Fibroblast of lung (primary cell): Measurements from ENCODE around the gene MBOAT2. TPM values are rescaled to one million over a fixed set of nuclear protein-coding genes. Genes with fewer than 3 reads are reported as not detected.
A peak's percentile ranks its signal among the peaks of the same experiment; 100 is the strongest.

Experiments
- DNase-seq, 2 donors: peaks; one replicate each; pipeline versions ENCODE4 v3.0.0 to v3.0.0-alpha.2; 2010; ENCODE audit warnings: low read depth in 2 of 2
- H2AFZ ChIP-seq: 2 replicates; pipeline ENCODE4 v1.5.1; 2012; ENCODE audit warnings: low read length, control low read depth, inconsistent platforms
- H3K27ac ChIP-seq: 2 replicates; pipeline ENCODE4 v1.5.1; 2011; ENCODE audit warnings: low read length, control low read depth; ENCODE audit not compliant: insufficient read depth
- H3K27me3 ChIP-seq: 2 replicates; pipeline ENCODE4 v1.5.1; 2011; ENCODE audit warnings: mild to moderate bottlenecking, low read length; ENCODE audit not compliant: control insufficient read depth, insufficient read depth
- H3K36me3 ChIP-seq: 2 replicates; pipeline ENCODE4 v1.5.1; 2011; ENCODE audit warnings: low read length; ENCODE audit not compliant: control insufficient read depth, insufficient read depth
- H3K4me1 ChIP-seq: 2 replicates; pipeline ENCODE4 v1.5.1; 2011; ENCODE audit warnings: low read length; ENCODE audit not compliant: control insufficient read depth, insufficient read depth; ENCODE audit errors: extremely low read depth
- H3K4me2 ChIP-seq: 2 replicates; pipeline ENCODE4 v1.5.1; 2011; ENCODE audit warnings: low read length, control low read depth; ENCODE audit not compliant: insufficient read depth; ENCODE audit errors: extremely low read depth
- H3K4me3 ChIP-seq, 4 experiments: fragments of 200-600 bp in 1 of 4; sonication (generic) in 1 of 4; replicated peaks in 1 of 4; 2 replicates each; pipeline ENCODE4 v1.5.1; 2011 to 2016; ENCODE audit warnings: low read length in 4 of 4, low read depth in 3 of 4, mild to moderate bottlenecking in 3 of 4, control low read depth in 2 of 4, inconsistent platforms in 1 of 4, mixed read lengths in 1 of 4; ENCODE audit not compliant: insufficient read depth in 1 of 4; ENCODE audit errors: control extremely low read depth in 1 of 4
- H3K79me2 ChIP-seq: 2 replicates; pipeline ENCODE4 v1.5.1; 2012; ENCODE audit warnings: mild to moderate bottlenecking, low read length, inconsistent platforms; ENCODE audit not compliant: control insufficient read depth, insufficient read depth
- H3K9ac ChIP-seq: 2 replicates; pipeline ENCODE4 v1.5.1; 2011; ENCODE audit warnings: mild to moderate bottlenecking, low read length, control low read depth; ENCODE audit not compliant: insufficient read depth
- H3K9me3 ChIP-seq: 2 replicates; pipeline ENCODE4 v1.5.1; 2012; ENCODE audit warnings: low read depth, low read length; ENCODE audit not compliant: control insufficient read depth, insufficient read depth
- H4K20me1 ChIP-seq: 2 replicates; pipeline ENCODE4 v1.5.1; 2011; ENCODE audit warnings: low read length; ENCODE audit not compliant: control insufficient read depth, insufficient read depth; ENCODE audit errors: extremely low read depth
- EZH2 ChIP-seq: IDR thresholded peaks from 2 replicates; pipeline ENCODE4 v1.5.1; 2012; ENCODE audit warnings: low read length, control low read depth, mild to moderate bottlenecking; ENCODE audit errors: missing control alignments
- polyA plus RNA-seq, 2 donors: library from polyadenylated mRNA; depleted of rRNA in 1 of 2; stranded (reverse) in 1 of 2; unstranded in 1 of 2; fragments of >200 nt; gene quantifications; 2 replicates each; pipeline ENCODE4 v1.2.1, GENCODE V29; 2011 to 2012; ENCODE audit warnings: missing spikeins in 1 of 2
- total RNA-seq: library from RNA; depleted of rRNA; stranded (reverse); fragments of >200 nt; gene quantifications from 2 replicates; pipeline ENCODE4 v1.2.1, GENCODE V29; 2014
- TF ChIP-seq, protein P1 (sequence below), 2 donors: IDR thresholded peaks in 1 of 2; conservative IDR thresholded peaks in 1 of 2; 1 replicate in 1 of 2; 2 replicates in 1 of 2; pipeline ENCODE4 v1.5.1; 2011 to 2012; ENCODE audit warnings: low read length in 2 of 2, control low read depth in 1 of 2, inconsistent platforms in 1 of 2, low read depth in 1 of 2, mild to moderate bottlenecking in 1 of 2

MBOAT2 gene
- total and polyA plus RNA-seq, 2 donors (not counting 1 experiment from before 2014, with no cell fraction given): 46.4 to 68.3 TPM

DNA sequence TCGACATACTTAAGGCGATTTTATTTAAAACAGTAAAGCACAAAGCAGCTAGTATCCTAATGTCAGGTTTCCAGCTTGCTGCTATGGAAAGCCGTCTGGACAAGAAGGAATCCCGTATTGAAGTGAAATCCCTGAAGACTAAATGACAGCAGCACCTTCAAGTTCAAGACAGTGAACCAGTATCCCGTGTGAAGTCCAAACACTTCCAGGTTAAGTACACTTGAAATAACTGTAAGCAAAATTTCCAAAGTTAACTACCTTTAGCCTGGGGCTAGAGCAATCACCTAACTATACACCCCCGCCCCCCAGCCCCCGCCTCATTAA, 1.2 kb downstream of the MBOAT2 start:
- Histone ChIP-seq H2AFZ (no peak overlapping the region), H3K9ac (no peak overlapping the region), H3K4me1 (peaks cover 2% of the 10 kb centered on the region), H4K20me1 (no peaks in the 10 kb centered on the region), H3K4me3 (peak overlapping the region; percentile 75 to 86 (median 80)), H3K27me3 (no peaks in the 10 kb centered on the region), H3K27ac (no peak overlapping the region), H3K4me2 (peak overlapping the region; percentile 74), H3K79me2 (peaks cover 45% of the 10 kb centered on the region), H3K36me3 (no peaks in the 10 kb centered on the region), H3K9me3 (no peaks in the 10 kb centered on the region)
- TF ChIP-seq EZH2: no peak
- TF ChIP-seq, protein P1, sequence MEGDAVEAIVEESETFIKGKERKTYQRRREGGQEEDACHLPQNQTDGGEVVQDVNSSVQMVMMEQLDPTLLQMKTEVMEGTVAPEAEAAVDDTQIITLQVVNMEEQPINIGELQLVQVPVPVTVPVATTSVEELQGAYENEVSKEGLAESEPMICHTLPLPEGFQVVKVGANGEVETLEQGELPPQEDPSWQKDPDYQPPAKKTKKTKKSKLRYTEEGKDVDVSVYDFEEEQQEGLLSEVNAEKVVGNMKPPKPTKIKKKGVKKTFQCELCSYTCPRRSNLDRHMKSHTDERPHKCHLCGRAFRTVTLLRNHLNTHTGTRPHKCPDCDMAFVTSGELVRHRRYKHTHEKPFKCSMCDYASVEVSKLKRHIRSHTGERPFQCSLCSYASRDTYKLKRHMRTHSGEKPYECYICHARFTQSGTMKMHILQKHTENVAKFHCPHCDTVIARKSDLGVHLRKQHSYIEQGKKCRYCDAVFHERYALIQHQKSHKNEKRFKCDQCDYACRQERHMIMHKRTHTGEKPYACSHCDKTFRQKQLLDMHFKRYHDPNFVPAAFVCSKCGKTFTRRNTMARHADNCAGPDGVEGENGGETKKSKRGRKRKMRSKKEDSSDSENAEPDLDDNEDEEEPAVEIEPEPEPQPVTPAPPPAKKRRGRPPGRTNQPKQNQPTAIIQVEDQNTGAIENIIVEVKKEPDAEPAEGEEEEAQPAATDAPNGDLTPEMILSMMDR (conservative IDR thresholded peaks at IDR 0.05 in 1 of 2, IDR thresholded peaks at IDR 0.05 in 1 of 2; ENCODE audit: low read depth in 1 of 2, low read length in 2 of 2): no peak
- peak in 1 of 2 donors; percentile 12 for DNase-seq

GRCh38 chr2:9001778-9002177, 1.7 kb downstream of the MBOAT2 start:
- DNase-seq: no peak
- Histone ChIP-seq H3K36me3 (no peaks in the 10 kb centered on the region), H3K9me3 (no peaks in the 10 kb centered on the region), H3K4me2 (peak overlapping the region; percentile 74), H3K4me3 (peak overlapping the region; percentile 75 to 86 (median 80)), H3K4me1 (peaks cover 2% of the 10 kb centered on the region), H2AFZ (no peak overlapping the region), H3K27ac (no peak overlapping the region), H3K9ac (no peak overlapping the region), H3K27me3 (no peaks in the 10 kb centered on the region), H4K20me1 (no peaks in the 10 kb centered on the region), H3K79me2 (peaks cover 50% of the 10 kb centered on the region)
- TF ChIP-seq, protein P1 (conservative IDR thresholded peaks at IDR 0.05 in 1 of 2, IDR thresholded peaks at IDR 0.05 in 1 of 2; ENCODE audit: low read depth in 1 of 2, low read length in 2 of 2): no peak
- no peak for TF ChIP-seq EZH2

- no peaks in the 10 kb centered on the region for H4K20me1 ChIP-seq
- peaks cover 56% of the 10 kb centered on the region for H3K79me2 ChIP-seq
- DNase-seq: peak in 1 of 2 donors; percentile 58
- no peak overlapping the region for H3K27ac ChIP-seq
- peaks cover 2% of the 10 kb centered on the region for H3K4me1 ChIP-seq
- H3K9ac ChIP-seq: no peak overlapping the region
- H2AFZ ChIP-seq: no peak overlapping the region
- peak overlapping the region; percentile 74 for H3K4me2 ChIP-seq
- TF ChIP-seq, protein P1 (conservative IDR thresholded peaks at IDR 0.05 in 1 of 2, IDR thresholded peaks at IDR 0.05 in 1 of 2; ENCODE audit: low read depth in 1 of 2, low read length in 2 of 2): no peak
- no peak for TF ChIP-seq EZH2
- H3K27me3 ChIP-seq: no peaks in the 10 kb centered on the region
- no peaks in the 10 kb centered on the region for H3K36me3 ChIP-seq
- no peaks in the 10 kb centered on the region for H3K9me3 ChIP-seq
- H3K4me3 ChIP-seq: peak overlapping the region in 1 of 4 experiments; percentile 86
Measured at GRCh38 chr2:9001229-9001628, 2.3 kb downstream of the MBOAT2 start.
